Activated CD4-positive, alpha-beta T cell treated with anti-CD3 and anti-CD28 coated beads, Interleukin-2, amount 10 ng/mL, durations not matched to agents 7 days and 5 days (primary cell): ENCODE measurements around the gene EXOC6. TPM values are rescaled to one million over a fixed set of nuclear protein-coding genes. Genes with fewer than 3 reads are reported as not detected.

Experiments
- CTCF ChIA-PET: fragments of 350-600 bp; sonication (Branson Sonifier 250); formaldehyde crosslinking; loops from one replicate; lab custom pipeline; 2021; ENCODE audit warnings: antibody characterized with exemption; lab: Charles Lee
- POLR2A ChIA-PET: fragments of 350-600 bp; sonication (Branson Sonifier 250); formaldehyde crosslinking; loops from one replicate; lab custom pipeline; 2021; ENCODE audit warnings: antibody characterized with exemption; lab: Charles Lee
- DNase-seq: peaks from one replicate; pipeline ENCODE4 v3.0.0-alpha.2; 2020
- H3K27ac Mint-ChIP-seq: one replicate; pipeline ENCODE4 v1.8.0; 2021; ENCODE audit warnings: mild to moderate bottlenecking, moderate library complexity, mixed read lengths
- H3K27me3 Mint-ChIP-seq: one replicate; pipeline ENCODE4 v1.8.0; 2021; ENCODE audit warnings: mixed read lengths
- H3K36me3 Mint-ChIP-seq: one replicate; pipeline ENCODE4 v1.8.0; 2021; ENCODE audit warnings: low read depth, mixed read lengths
- H3K4me1 Mint-ChIP-seq: one replicate; pipeline ENCODE4 v1.8.0; 2021; ENCODE audit warnings: mixed read lengths
- H3K4me3 Mint-ChIP-seq: one replicate; pipeline ENCODE4 v1.8.0; 2021; ENCODE audit warnings: mild to moderate bottlenecking, moderate library complexity, mixed read lengths
- H3K9me3 Mint-ChIP-seq: one replicate; pipeline ENCODE4 v1.8.0; 2021; ENCODE audit warnings: mixed read lengths
- total RNA-seq, 2 experiments: library from RNA; stranded (reverse); gene quantifications; one replicate each; pipeline ENCODE4 v1.2.3, GENCODE V29; 2021

EXOC6 gene
- total RNA-seq, 2 experiments from 2014 or later = 11.8 to 13.6 TPM

- H3K27me3 Mint-ChIP-seq = peaks cover 41% of the 10 kb centered on the region
- no peak overlapping the region for H3K27ac Mint-ChIP-seq
- no peak for DNase-seq
- CTCF ChIA-PET = interaction anchor here (2.5 kb wide), 1 partner anchor 15 kb away, joined by 8 read pairs; no protein-coding TSS in a partner anchor
- H3K4me1 Mint-ChIP-seq = peaks cover 19% of the 10 kb centered on the region
- no peak overlapping the region for H3K4me3 Mint-ChIP-seq
- no peaks in the 10 kb centered on the region for H3K9me3 Mint-ChIP-seq
- peaks cover 5% of the 10 kb centered on the region for H3K36me3 Mint-ChIP-seq
- POLR2A ChIA-PET = no interaction called here
Observed at GRCh38 chr10:93060887-93061593, 212.7 kb downstream of the EXOC6 start.

- Mint-ChIP-seq H3K4me1 (peaks cover 19% of the 10 kb centered on the region), H3K27ac (no peak overlapping the region), H3K9me3 (no peaks in the 10 kb centered on the region), H3K4me3 (peak overlapping the region; percentile 61), H3K27me3 (peaks cover 47% of the 10 kb centered on the region), H3K36me3 (peaks cover 5% of the 10 kb centered on the region)
- DNase-seq = no peak
- ChIA-PET CTCF (interaction anchor here (0.7 to 2.5 kb wide), 5 partner anchors 8 to 19 kb away, joined by 4 to 8 read pairs (median 4); no protein-coding TSS in a partner anchor), POLR2A (no interaction called here)
Observed at GRCh38 chr10:93061594-93062513, 213.5 kb downstream of the EXOC6 start.

DNA sequence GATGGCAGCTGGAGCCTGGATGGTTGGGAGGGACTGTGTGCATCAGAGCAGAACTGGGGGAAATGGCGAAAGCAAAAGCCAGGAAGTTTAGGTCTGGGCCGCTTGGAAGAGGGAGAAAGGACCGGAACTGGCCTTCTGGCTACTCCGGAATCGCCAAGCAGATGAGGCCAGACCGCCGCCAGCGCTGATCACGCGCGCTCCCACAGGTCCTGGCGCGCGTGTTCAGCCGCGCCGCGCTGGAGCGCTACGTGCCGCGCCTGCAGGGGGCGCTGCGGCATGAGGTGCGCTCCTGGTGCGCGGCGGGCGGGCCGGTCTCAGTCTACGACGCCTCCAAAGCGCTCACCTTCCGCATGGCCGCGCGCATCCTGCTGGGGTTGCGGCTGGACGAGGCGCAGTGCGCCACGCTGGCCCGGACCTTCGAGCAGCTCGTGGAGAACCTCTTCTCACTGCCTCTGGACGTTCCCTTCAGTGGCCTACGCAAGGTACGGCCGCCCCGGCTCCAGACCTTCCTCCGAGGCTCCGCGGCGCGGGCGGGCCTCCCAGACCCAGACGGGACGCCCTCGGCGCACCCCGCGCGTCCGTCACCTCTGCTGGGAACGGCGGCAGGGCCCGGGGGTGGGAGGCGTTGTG lies 214.3 kb downstream of the EXOC6 start:
- no peaks in the 10 kb centered on the region for H3K9me3 Mint-ChIP-seq
- peaks cover 19% of the 10 kb centered on the region for H3K4me1 Mint-ChIP-seq
- peak; percentile 53 for DNase-seq
- no peak overlapping the region for H3K27ac Mint-ChIP-seq
- CTCF ChIA-PET = interaction anchor here (0.7 to 2.5 kb wide), 5 partner anchors 8 to 18 kb away, joined by 3 to 8 read pairs (median 4); partner anchors contain the start of gene CYP26A1
- H3K27me3 Mint-ChIP-seq = peaks cover 55% of the 10 kb centered on the region
- H3K4me3 Mint-ChIP-seq = peak overlapping the region; percentile 61
- POLR2A ChIA-PET = no interaction called here
- peaks cover 5% of the 10 kb centered on the region for H3K36me3 Mint-ChIP-seq

DNA sequence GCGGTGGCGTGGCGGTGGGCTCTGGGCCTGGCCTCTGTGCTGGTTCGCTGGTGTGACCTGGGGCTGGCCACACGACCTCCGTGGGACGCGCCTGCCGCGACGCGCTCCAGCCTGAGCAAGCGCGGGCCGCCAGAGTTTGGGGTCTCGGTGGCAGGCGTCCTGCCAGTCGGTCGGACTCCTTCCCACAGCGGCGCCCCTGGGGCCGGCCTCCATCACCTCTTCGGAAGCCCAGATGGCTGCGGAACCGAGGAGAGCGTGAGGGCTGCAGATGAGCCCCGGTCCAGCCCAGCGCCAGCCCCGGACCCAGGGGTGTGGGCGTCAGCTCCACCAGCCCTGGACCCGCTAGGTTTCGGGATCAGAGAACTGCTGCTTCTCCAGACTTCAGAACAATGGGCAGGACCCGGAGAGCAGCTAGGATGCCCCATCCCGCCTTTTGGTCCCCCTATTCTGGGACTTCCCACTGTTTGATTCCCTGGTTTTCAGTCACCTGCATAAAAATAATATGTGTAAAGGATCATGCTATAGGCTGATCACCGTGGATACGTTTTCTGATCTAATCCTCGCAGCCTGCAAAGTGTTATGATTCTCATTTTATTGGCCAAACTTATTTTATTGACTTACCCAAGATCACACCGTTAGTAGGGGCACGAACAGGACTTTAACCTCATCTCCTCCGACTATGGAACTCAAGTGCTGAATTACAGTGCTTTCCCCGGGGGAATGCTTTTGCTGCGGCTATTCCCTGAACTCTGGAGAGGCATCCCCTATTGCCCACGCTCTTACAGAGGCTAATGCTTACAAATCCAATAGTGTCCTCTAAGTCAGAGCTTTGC lies 215.0 kb downstream of the EXOC6 start:
- H3K27me3 Mint-ChIP-seq = peaks cover 62% of the 10 kb centered on the region
- peak overlapping the region; percentile 4 for H3K4me3 Mint-ChIP-seq
- H3K36me3 Mint-ChIP-seq = peaks cover 5% of the 10 kb centered on the region
- no peak for DNase-seq
- peak overlapping the region; percentile 31 for H3K27ac Mint-ChIP-seq
- CTCF ChIA-PET = interaction anchor here (1.5 to 2.5 kb wide), 3 partner anchors 10 to 12 kb away, joined by 3 to 8 read pairs (median 4); partner anchors contain the start of gene CYP26A1
- peaks cover 21% of the 10 kb centered on the region for H3K4me1 Mint-ChIP-seq
- POLR2A ChIA-PET = no interaction called here
- no peaks in the 10 kb centered on the region for H3K9me3 Mint-ChIP-seq

GRCh38 chr10:93063977-93064660 lies 215.8 kb downstream of the EXOC6 start:
- Mint-ChIP-seq H3K4me3 (no peak overlapping the region), H3K36me3 (peaks cover 5% of the 10 kb centered on the region), H3K4me1 (peaks cover 25% of the 10 kb centered on the region), H3K9me3 (no peaks in the 10 kb centered on the region), H3K27ac (no peak overlapping the region), H3K27me3 (peaks cover 69% of the 10 kb centered on the region)
- CTCF ChIA-PET = interaction anchor here (0.6 to 1.5 kb wide), 2 partner anchors 9 to 11 kb away, joined by 3 read pairs; partner anchors contain the start of gene CYP26A1
- POLR2A ChIA-PET = no interaction called here
- no peak for DNase-seq

DNA sequence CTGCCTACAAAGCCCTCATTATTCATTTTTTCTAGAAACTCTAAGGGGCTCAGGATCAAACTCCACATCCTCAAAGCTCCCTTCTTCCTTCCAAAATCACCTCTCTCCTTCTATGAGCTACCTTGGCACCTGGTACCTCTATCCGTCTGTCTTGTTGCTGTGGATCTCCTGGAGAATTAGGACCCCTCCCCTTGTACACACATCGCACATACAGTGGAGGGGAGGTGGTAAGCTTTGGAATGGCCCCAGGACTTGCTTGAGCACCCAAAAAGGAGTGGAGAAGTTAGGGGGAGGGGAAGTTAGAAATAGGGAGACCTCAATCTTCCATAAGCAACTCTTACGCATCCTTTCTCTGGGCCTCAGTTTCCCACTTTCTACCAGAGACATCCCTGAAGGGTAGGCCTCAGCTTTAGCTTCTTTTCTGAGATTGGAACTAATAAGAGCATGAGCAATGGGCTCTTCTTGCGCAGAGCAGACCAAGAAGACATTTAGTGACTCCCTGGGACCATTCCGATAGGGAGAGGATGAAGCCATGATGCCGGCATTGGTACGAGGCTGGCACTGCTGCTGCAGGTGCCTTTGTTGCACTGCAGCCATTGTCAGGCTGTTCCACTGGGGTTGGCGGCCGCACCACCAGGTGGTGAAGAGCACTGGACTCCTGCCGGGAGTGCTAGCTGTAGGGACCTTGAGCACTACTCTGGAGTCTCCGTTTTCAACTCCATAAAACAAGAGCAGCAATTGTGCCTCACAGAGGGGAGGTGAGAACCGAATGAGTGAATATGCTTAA lies 216.7 kb downstream of the EXOC6 start:
- Mint-ChIP-seq H3K9me3 (no peaks in the 10 kb centered on the region), H3K27ac (no peak overlapping the region), H3K27me3 (peaks cover 72% of the 10 kb centered on the region), H3K4me3 (no peak overlapping the region), H3K4me1 (peaks cover 23% of the 10 kb centered on the region), H3K36me3 (peaks cover under 1% of the 10 kb centered on the region)
- DNase-seq = no peak
- ChIA-PET POLR2A (no interaction called here), CTCF (interaction anchor here (0.6 kb wide), 2 partner anchors 10 to 965 kb away, joined by 3 read pairs; no protein-coding TSS in a partner anchor)

DNA sequence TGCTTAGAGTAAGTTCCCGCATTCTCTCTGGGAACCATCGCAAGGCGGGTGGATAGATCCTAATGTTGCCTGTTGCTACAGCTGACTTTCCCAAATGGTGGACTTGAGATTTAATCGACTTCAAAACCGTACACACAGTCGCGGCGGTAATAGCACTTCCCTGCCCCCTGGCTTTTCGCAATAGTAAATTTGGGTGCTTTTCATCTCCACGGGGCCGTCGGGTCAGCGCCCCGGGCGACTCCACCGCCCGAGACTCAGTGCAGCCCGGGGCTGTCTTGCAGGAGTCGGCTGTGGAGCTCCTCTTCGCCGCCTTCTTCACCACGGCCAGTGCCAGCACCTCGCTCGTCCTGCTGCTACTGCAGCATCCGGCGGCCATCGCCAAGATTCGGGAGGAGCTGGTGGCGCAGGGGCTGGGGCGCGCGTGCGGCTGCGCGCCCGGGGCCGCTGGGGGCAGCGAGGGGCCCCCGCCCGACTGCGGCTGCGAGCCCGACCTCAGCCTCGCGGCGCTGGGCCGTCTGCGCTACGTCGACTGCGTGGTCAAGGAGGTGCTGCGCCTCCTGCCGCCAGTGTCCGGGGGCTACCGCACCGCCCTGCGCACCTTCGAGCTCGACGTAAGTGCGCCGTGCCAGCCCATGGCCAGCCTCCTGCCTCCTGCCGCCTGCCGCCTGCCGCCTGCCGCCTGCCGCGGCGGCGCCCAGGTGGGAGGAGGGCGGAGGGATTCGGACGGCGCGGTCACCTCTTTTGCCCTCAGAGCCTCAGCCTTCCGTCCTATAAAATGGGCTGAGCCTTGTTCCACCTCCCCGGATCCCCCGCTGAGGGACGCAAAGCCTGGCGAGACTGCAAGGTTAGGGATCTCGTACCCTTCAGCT lies 217.6 kb downstream of the EXOC6 start:
- H3K36me3 Mint-ChIP-seq = no peaks in the 10 kb centered on the region
- no peak for DNase-seq
- no peak overlapping the region for H3K27ac Mint-ChIP-seq
- H3K4me1 Mint-ChIP-seq = peaks cover 22% of the 10 kb centered on the region
- no peaks in the 10 kb centered on the region for H3K9me3 Mint-ChIP-seq
- H3K27me3 Mint-ChIP-seq = peaks cover 79% of the 10 kb centered on the region
- POLR2A ChIA-PET = no interaction called here
- CTCF ChIA-PET = no interaction called here
- H3K4me3 Mint-ChIP-seq = no peak overlapping the region

DNA sequence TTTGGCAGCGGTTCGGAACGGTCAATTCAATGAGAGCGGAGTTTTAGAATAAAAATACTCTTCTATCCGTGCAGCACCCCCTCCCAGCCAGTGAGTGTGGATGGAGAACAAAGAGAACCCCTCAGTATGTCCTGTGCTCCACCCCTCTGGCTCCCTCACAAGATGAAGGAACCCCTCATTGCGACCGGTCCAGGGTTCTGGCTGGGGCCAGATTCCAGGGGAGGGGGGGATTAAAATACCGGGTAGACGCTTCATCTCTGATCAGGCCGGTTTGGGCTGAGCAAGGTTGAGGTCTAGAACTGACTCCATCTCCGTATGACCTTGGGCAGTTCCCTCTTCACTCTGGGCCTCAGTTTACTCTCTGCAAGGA lies 218.2 kb downstream of the EXOC6 start:
- no peaks in the 10 kb centered on the region for H3K36me3 Mint-ChIP-seq
- H3K27ac Mint-ChIP-seq = no peak overlapping the region
- DNase-seq = no peak
- peaks cover 21% of the 10 kb centered on the region for H3K4me1 Mint-ChIP-seq
- no peaks in the 10 kb centered on the region for H3K9me3 Mint-ChIP-seq
- ChIA-PET POLR2A (no interaction called here), CTCF (no interaction called here)
- peak overlapping the region; percentile 31 for H3K4me3 Mint-ChIP-seq
- H3K27me3 Mint-ChIP-seq = peaks cover 80% of the 10 kb centered on the region

DNA sequence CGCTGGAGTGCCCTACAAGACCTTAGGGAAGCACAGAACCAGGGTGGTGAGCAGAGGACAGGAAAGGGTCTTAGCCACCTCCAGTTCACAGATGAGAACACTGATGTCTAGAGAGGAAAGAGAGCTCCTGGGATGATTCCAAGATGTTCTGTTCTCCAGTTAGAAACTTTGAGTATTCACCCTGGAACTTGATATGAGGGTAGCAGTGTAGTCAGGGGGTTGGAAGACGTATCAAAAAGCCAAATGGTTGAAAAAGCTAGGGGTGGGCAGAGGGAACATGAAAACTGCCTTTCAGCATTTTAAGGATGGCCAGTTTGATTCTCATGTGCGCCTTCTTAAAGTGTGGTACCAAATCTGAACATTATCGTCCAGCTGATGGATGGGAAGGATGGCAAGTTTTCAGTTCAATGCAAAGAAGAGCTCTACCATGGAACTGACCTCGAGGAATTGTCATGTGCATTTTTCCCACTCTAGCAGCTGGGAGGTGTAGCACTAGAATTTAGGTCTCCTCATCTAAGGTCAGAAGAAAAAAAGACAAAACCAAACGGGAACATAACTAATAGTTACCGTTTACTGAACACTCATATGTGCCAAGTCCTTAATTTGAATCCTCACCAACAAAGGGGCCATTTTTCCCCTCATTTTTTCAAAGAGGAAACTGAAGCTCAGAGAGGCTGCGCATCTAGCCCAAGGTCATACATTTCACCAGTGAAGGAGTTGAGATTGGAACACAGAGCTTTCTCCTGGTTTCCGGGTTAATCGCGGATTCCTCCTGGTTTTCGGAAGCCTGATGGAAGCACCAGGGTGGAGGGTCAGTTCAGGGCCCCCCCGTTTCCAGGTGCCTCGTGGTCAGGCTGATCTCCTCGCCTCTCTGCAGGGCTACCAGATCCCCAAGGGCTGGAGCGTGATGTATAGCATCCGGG lies 219.4 kb downstream of the EXOC6 start:
- POLR2A ChIA-PET = no interaction called here
- Mint-ChIP-seq H3K27ac (no peak overlapping the region), H3K9me3 (no peaks in the 10 kb centered on the region), H3K36me3 (no peaks in the 10 kb centered on the region), H3K4me1 (peaks cover 20% of the 10 kb centered on the region), H3K27me3 (peaks cover 84% of the 10 kb centered on the region), H3K4me3 (no peak overlapping the region)
- CTCF ChIA-PET = interaction anchor here (0.6 to 1.3 kb wide), 3 partner anchors 8 to 1245 kb away, joined by 3 to 4 read pairs (median 3); no protein-coding TSS in a partner anchor
- no peak for DNase-seq
